ENCODE measurements around the gene ATP2B1.

DNA sequence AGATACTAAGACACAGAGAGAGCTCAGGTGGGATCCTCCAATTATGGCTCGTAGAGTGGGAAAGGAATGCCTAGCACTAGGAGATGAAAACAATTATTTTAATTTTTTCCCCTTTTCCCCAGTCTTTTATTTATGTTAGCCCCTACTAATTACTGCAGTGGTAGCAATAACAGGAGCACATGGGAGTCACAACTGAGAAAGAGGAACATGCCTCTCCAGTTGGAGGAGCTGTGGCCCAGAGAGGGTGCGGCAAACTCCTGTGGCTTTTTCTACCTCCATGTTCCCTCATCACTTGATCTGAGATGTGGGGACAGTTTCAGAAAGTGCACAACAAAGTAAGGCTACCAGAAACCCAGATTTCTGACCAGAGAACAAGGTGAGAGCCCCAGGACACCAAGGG, 156.9 kb downstream of the ATP2B1 start:
- TF ChIP-seq CTCF (IDR thresholded peaks at IDR 0.05), result no peak
- TF ChIP-seq POLR2A (IDR thresholded peaks at IDR 0.05), result no peak
